Natural killer cell (primary cell): ENCODE measurements around the gene SHISAL1. TPM values are rescaled to one million over a fixed set of nuclear protein-coding genes. Genes with fewer than 3 reads are reported as not detected.

Experiments used
- ATAC-seq, 3 donors: fragments of 150-1000 bp in 2 of 3; fragments of 200-7000 bp in 1 of 3; cut with Tn5 transposase; 1 replicate in 1 of 3; 2 replicates in 2 of 3; pipeline ENCODE4 v1.10.0; 2021; ENCODE audit warnings: mild to moderate bottlenecking in 2 of 3, moderate library complexity in 2 of 3
- DNase-seq, 2 donors: peaks; one replicate each; pipeline versions ENCODE4 v3.0.0 to v3.0.0-alpha.2; 2013 to 2021; ENCODE audit warnings: mixed read lengths in 1 of 2
- H3K27ac ChIP-seq: one replicate; pipeline ENCODE4 v1.5.1; 2013; ENCODE audit warnings: mild to moderate bottlenecking, low read length
- H3K27me3 ChIP-seq: one replicate; pipeline ENCODE4 v1.6.1; 2013; ENCODE audit warnings: low read length; ENCODE audit not compliant: control insufficient read depth, insufficient read depth
- H3K36me3 ChIP-seq: one replicate; pipeline ENCODE4 v1.6.1; 2013; ENCODE audit warnings: low read length; ENCODE audit not compliant: control insufficient read depth, insufficient read depth
- H3K4me1 ChIP-seq: one replicate; pipeline ENCODE4 v1.6.1; 2013; ENCODE audit warnings: low read length; ENCODE audit not compliant: control insufficient read depth, insufficient read depth
- H3K4me3 ChIP-seq: one replicate; pipeline ENCODE4 v1.5.1; 2013; ENCODE audit warnings: low read length
- H3K9me3 ChIP-seq: one replicate; pipeline ENCODE4 v1.6.1; 2013; ENCODE audit warnings: low read length; ENCODE audit not compliant: control insufficient read depth, insufficient read depth
- H3K27ac Mint-ChIP-seq, 2 donors: one replicate each; pipeline ENCODE4 v1.8.0; 2022; ENCODE audit warnings: mild to moderate bottlenecking in 2 of 2, mixed read lengths in 2 of 2, moderate library complexity in 1 of 2
- H3K27me3 Mint-ChIP-seq, 2 donors: one replicate each; pipeline ENCODE4 v1.8.0; 2022; ENCODE audit warnings: low read depth in 2 of 2, mixed read lengths in 2 of 2
- H3K36me3 Mint-ChIP-seq: one replicate; pipeline ENCODE4 v1.8.0; 2022; ENCODE audit warnings: mixed read lengths
- H3K4me1 Mint-ChIP-seq, 2 donors: one replicate each; pipeline ENCODE4 v1.8.0; 2022; ENCODE audit warnings: mixed read lengths in 2 of 2
- H3K4me3 Mint-ChIP-seq: one replicate; pipeline ENCODE4 v1.8.0; 2022; ENCODE audit warnings: mild to moderate bottlenecking, moderate library complexity, mixed read lengths
- H3K9me3 Mint-ChIP-seq, 2 donors: one replicate each; pipeline ENCODE4 v1.8.0; 2022; ENCODE audit warnings: mixed read lengths in 2 of 2
- WGBS: methylation state at CpG from one replicate; pipeline ENCODE4 v1.1.7; 2013; ENCODE audit warnings: missing lambda C conversion rate; ENCODE audit not compliant: insufficient coverage; 5-methylcytosine and 5-hydroxymethylcytosine counted together
- intact Hi-C: fragments of 100-400 bp; cut with micrococcal nuclease; formaldehyde crosslinking; loops from one replicate; pipeline ENCODE4 v1.14.2; 2022
- total RNA-seq, 4 donors: library from RNA; stranded (reverse); fragments of 120-200 nt in 1 of 4; gene quantifications; one replicate each; pipeline versions ENCODE4 v1.2.3 to v1.2.4, GENCODE V29; 2013 to 2022
- TF ChIP-seq, protein P1 (sequence below): fragments of 200-600 bp; IDR thresholded peaks from one replicate; pipeline ENCODE4 v1.8.0; 2022; ENCODE audit warnings: antibody characterized with exemption

The SHISAL1 gene
- total RNA-seq, 3 donors from 2014 or later (not counting 1 experiment from before 2014, with no cell fraction given) = not detected

DNA sequence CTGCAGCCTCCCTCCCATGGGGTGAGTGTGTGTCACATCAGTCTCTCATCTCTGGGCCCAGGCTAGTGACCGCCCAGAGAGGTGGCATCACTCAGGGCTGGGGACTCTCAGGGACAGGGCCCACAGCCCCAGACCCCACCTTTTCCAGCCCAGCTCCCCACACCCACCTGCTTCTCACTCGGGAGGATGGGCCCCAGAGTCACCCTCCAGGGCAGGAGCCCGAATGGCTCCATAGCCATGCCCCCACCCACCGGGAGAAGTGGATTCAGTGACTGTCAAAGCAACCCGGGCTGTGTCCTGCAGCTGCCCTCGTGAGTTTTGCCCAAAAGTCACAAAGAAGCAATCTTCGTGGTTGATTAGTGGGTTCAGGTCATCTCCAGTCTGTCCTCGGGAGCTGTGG is 106.1 kb downstream of the SHISAL1 start:
- Mint-ChIP-seq H3K4me3 (no peak overlapping the region), H3K27me3 (no peaks in the 10 kb centered on the region), H3K4me1 (peaks cover 29 to 37% of the 10 kb centered on the region in 2 donors), H3K9me3 (peaks cover 3 to 11% of the 10 kb centered on the region in 2 donors), H3K36me3 (peaks cover 22% of the 10 kb centered on the region), H3K27ac (peak overlapping the region in 1 of 2 donors; percentile 59)
- Histone ChIP-seq H3K27ac (no peak overlapping the region), H3K27me3 (no peaks in the 10 kb centered on the region), H3K9me3 (no peaks in the 10 kb centered on the region), H3K4me3 (no peak overlapping the region), H3K4me1 (peaks cover 6% of the 10 kb centered on the region), H3K36me3 (peaks cover 6% of the 10 kb centered on the region)
- intact Hi-C loops = no loop called here
- TF ChIP-seq, protein P1, sequence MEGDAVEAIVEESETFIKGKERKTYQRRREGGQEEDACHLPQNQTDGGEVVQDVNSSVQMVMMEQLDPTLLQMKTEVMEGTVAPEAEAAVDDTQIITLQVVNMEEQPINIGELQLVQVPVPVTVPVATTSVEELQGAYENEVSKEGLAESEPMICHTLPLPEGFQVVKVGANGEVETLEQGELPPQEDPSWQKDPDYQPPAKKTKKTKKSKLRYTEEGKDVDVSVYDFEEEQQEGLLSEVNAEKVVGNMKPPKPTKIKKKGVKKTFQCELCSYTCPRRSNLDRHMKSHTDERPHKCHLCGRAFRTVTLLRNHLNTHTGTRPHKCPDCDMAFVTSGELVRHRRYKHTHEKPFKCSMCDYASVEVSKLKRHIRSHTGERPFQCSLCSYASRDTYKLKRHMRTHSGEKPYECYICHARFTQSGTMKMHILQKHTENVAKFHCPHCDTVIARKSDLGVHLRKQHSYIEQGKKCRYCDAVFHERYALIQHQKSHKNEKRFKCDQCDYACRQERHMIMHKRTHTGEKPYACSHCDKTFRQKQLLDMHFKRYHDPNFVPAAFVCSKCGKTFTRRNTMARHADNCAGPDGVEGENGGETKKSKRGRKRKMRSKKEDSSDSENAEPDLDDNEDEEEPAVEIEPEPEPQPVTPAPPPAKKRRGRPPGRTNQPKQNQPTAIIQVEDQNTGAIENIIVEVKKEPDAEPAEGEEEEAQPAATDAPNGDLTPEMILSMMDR = no peak
- ATAC-seq (no peak), DNase-seq (no peak)
- WGBS = 94% methylated on average over 8 of the region's 8 CpGs

DNA sequence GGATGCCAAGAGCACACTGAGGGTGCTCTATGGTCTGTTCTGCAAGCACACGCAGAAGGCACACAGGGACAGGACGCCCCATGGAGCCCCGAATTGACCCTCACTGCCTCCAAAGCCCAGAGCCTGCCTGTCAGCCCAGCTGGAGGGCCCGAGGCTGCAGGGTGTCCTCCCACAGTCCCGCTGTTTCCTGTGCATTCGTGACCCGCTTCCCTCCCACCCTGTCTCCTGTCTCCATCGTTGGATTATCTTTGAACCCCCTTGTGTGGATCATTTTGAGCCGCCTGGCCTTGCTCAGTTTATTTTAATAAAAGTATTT is 106.5 kb downstream of the SHISAL1 start:
- TF ChIP-seq, protein P1 = no peak
- H3K9me3 ChIP-seq = no peaks in the 10 kb centered on the region
- H3K27ac ChIP-seq = no peak overlapping the region
- intact Hi-C loops = no loop called here
- peaks cover 8% of the 10 kb centered on the region for H3K36me3 ChIP-seq
- Mint-ChIP-seq H3K4me1 (peaks cover 27 to 35% of the 10 kb centered on the region in 2 donors), H3K36me3 (peaks cover 22% of the 10 kb centered on the region), H3K9me3 (peaks cover 3 to 11% of the 10 kb centered on the region in 2 donors), H3K27ac (no peak overlapping the region), H3K27me3 (no peaks in the 10 kb centered on the region), H3K4me3 (no peak overlapping the region)
- H3K4me3 ChIP-seq = no peak overlapping the region
- DNase-seq (no peak), ATAC-seq (no peak)
- no peaks in the 10 kb centered on the region for H3K27me3 ChIP-seq
- peaks cover 6% of the 10 kb centered on the region for H3K4me1 ChIP-seq
- 96% methylated on average over 9 of the region's 9 CpGs for WGBS

DNA sequence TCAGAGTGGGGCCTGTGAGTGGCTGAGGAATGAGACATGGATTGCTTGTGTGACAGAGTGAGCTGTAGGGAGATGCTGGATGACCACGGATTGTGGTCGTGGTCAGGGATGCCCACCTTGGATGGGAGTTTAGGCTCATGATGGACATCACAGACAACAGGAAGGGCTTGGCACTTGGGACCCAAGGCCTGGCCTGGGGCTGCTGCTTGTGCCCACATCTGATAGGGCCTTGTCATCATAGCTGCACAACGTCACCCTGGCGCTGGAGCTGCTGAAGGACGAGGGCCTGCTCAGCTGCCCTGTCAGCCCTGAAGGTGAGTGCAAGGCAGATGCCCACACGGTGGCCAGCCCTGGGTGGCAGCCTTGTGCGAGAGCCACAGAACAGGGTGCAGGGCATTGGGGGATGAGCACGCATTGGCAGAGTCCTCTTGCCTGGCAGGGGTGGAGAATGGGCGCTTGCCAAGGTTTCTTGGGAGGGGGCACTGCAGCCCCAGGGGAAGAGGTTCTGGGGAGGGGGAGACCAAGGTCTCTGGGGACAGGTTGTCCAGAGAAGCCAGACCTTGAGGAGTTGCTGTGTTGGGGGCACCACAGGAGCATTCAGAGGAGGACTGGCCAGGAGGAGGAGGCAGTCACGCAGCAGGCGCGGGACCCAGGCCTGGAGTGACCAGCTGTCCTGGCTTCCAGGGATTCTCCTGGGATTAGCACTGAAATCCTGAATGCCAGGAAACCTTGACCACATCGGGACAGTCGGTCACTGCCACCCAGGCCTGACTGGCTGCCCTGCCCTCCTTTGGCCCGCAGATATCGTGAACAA is 107.0 kb downstream of the SHISAL1 start:
- H3K9me3 ChIP-seq = no peaks in the 10 kb centered on the region
- H3K4me1 ChIP-seq = peaks cover 11% of the 10 kb centered on the region
- intact Hi-C loops = no loop called here
- DNase-seq (no peak), ATAC-seq (no peak)
- Mint-ChIP-seq H3K4me3 (no peak overlapping the region), H3K27me3 (no peaks in the 10 kb centered on the region), H3K4me1 (peaks cover 24 to 36% of the 10 kb centered on the region in 2 donors), H3K36me3 (peaks cover 22% of the 10 kb centered on the region), H3K9me3 (peaks cover 3 to 11% of the 10 kb centered on the region in 2 donors), H3K27ac (peak overlapping the region in 1 of 2 donors; percentile 53)
- H3K36me3 ChIP-seq = peaks cover 13% of the 10 kb centered on the region
- no peak overlapping the region for H3K4me3 ChIP-seq
- no peaks in the 10 kb centered on the region for H3K27me3 ChIP-seq
- no peak overlapping the region for H3K27ac ChIP-seq
- WGBS = 95% methylated on average over 16 of the region's 16 CpGs
- TF ChIP-seq, protein P1 = no peak
